GM21423 (cell line): Measurements from ENCODE around the gene SIK2.

Source experiments
- ATAC-seq: cut with Tn5 transposase; IDR thresholded peaks from one replicate; pipeline ENCODE4 v1.9.1; 2021; ENCODE audit warnings: mild to moderate bottlenecking, moderate library complexity; ENCODE audit not compliant: unreplicated experiment

Gene SIK2

DNA sequence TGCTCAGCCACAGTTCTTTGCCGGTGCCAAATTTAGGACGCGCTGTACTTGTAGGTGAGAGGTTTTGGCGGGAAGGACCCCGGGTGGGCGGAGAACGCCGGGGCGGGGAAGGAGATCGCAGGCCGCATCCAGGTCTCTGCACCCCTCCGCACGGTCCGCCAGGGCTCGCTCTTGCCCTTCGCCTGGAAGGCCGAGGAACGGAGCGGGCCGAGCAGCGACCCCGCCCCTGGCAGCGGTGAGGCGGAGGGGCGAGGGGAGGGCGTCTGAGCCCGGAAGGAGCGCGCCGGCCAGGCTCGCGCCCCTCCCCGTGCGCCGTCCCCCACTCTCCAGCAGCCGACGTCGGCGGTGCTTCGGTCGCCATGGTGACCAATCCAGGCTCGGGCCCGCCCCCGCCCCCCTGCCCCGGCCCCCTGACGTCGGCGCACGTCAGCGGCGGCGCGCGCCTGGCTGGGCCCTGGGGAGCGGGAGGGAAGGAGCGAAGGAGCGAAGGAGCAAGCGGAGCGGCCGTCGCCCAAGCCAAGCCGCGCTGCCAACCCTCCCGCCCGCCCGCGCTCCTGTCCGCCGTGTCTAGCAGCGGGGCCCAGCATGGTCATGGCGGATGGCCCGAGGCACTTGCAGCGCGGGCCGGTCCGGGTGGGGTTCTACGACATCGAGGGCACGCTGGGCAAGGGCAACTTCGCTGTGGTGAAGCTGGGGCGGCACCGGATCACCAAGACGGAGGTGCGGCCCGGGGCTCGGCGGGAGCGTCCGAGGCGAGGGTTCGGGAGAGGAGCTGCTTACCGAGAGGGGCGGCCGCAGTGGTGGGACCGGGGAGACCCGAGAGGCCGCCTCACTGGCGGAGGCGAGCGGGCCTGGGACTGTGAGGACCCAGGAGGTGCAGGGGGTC is at the start of gene SIK2:
Gene SIK2 (plus strand): TSS at position 471 of the 886 bp plus-strand sequence. CDS start 115 bp downstream, at position 586.
- ATAC-seq: peak; percentile 91

DNA sequence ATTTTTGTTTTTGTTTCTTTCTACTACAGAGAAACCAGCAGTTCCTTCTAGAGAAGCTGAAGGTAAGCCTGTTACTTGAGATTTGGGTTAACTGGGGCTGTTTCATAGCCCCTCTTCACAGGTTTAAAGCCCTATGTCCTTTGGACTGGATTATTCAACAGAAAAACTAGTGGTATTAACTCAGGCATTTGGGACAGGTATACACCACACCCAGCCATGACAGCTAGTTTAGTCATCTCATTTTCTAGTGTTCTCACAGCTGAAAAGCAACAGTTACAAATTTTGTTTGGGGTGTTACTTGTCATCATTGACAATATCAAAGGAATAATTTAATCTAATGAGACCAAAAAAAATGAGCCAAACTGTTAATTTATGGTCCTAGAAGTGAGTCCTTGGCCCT is 47.7 kb upstream of the SIK2 start:
- no peak for ATAC-seq

DNA sequence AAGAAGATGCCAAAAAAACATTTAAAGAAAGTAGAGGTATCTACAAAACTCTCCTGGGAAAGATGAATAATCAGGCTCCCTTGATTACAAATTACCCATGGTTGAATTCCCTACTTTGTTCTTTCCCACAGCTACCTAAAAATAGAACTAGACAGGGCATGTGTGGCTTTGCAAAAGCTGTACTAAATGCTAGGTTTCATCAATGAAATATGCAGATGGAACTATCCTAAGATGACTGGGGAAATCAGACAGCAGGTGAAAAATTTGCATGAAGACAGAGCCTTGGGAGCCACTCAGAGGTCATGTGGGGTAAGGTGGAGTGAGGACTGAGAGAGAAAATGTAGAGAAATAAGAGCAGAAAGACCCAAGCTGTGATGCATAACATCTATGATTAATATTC is 47.0 kb upstream of the SIK2 start:
- no peak for ATAC-seq

DNA sequence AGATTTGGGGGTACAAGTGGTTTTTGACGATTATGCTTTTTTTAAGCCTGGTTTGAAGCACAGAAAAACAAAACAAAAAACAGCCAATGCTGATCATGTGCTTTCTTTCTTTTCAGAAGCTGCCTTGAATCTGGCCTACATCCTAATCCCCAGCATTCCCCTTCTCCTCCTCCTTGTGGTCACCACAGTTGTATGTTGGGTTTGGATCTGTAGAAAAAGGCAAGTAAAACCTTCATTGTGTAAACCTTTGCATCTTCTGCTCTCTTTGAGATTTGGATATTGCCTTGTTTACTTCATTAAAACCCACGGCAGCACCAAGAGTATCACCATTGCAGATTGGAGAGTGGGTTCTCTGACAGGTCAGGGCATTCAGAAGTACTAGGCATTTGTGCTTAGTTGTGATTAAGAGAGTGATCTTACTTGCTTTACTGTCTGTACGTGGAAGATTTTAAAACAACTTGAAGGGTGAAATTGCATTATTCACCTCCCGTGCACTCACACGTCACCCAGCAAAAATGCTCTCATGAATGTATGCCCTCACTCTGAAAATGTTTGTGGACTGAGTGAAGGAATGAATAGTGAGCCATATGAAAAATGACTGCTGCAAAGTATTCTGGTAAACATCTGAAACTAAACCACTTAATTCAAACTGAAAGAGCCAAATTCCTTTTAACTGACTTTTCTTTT is 44.7 kb upstream of the SIK2 start:
- no peak for ATAC-seq

DNA sequence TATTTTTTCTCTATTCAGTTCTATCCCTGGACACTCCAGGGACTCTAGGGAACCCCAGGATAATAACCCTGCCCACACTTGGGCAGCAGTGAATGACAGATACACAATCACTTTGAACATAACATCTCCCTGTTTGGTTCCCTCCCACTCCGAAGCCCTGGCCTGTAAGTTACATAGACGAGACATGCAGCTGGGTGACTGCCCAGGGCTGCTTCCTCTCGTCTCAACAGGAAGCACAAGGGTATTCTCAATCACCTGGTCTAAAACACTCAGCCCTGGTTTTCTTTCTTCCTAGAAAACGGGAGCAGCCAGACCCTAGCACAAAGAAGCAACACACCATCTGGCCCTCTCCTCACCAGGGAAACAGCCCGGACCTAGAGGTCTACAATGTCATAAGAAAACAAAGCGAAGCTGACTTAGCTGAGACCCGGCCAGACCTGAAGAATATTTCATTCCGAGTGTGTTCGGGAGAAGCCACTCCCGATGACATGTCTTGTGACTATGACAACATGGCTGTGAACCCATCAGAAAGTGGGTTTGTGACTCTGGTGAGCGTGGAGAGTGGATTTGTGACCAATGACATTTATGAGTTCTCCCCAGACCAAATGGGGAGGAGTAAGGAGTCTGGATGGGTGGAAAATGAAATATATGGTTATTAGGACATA is 42.3 kb upstream of the SIK2 start:
- ATAC-seq: no peak

DNA sequence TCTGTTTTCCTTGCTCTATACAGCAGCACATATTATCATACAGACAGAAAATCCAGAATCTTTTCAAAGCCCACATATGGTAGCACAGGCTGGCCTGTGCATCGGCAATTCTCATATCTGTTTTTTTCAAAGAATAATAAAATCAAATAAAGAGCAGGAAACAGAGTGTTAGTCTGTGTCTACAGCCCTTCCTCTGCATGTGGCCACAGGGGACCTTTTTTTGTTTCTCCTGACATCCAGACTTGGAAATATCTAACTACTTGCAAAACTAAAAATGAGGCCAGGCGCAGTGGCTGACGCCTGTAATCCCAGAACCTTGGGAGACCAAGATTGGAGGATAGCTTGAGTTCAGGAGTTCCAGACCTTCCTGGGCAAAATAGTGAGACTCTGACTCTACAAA is 41.4 kb upstream of the SIK2 start:
- ATAC-seq: no peak

DNA sequence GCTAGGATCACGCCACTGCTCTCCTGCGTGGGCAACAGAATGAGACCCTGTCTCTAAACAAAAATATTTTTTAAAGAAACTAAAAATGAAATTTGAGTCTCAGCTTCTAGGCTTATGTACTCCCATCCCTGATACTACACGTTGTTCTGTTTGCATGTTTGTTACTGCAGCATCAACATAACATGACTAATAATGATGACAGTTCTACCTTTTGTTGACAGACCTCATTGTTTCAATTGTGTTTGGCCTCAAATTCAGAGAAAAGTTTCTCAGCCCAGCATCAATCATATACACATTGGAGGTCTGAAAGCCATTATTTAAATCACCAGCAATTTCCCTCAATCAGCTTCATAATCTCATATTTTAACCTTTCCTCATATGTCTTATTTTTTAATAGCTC is 40.9 kb upstream of the SIK2 start:
- no peak for ATAC-seq

DNA sequence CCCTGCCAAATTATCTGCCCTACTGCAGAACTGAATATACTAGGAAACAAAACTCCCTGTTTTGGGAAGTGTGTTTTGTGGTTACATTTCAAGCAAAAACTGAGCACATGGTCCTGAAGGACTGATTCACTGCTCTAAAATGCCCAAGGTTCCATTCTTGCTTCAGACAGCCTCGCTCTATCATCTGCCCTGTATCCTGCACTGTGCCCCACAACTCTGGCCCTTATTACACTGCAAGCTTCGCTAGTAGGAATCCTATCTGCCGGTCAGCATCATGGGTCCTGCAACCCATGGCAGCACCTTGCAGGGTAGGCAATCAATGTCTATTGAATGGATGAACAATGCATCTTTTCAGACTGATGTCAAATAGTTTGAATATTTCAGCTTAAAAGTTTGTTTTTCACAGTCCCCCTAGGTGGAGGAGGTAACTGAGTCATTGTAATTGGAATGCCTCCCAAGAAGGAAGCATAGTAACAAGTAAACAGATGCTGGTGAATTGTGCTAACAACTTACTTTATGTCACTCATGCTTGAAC is 40.4 kb upstream of the SIK2 start:
- no peak for ATAC-seq

DNA sequence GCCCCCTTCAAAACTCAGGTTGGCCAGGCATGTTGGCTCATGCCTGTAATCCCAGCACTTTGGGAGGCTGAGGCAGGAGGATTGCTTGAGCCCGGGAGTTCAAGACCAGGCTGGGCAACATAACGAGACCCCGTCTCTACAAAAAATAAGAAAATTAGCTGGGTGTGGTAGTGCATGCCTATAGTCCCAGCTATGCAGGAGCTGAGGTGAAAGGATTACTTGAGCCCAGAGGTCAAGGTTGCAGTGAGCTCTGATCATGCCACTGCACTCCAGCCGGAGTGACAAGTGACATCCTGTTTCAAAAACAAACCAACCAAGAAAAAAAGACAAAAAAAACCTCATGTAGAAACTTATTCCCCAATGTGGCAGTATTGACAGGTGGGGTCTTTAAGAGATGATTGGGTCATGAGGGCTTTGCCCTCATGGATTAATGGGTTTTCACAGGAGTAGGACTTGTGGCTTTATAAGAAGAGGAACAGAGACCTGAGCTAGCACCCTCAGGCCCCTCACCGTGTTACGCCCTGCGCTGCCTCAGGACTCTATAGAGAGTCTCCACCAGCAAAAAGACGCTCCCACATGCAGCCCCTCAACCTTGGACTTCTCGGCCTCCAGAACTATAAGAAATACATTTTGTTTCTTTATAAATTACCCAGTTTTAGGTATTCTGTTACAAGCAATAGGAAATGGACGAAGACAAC is 39.4 kb upstream of the SIK2 start:
- no peak for ATAC-seq

DNA sequence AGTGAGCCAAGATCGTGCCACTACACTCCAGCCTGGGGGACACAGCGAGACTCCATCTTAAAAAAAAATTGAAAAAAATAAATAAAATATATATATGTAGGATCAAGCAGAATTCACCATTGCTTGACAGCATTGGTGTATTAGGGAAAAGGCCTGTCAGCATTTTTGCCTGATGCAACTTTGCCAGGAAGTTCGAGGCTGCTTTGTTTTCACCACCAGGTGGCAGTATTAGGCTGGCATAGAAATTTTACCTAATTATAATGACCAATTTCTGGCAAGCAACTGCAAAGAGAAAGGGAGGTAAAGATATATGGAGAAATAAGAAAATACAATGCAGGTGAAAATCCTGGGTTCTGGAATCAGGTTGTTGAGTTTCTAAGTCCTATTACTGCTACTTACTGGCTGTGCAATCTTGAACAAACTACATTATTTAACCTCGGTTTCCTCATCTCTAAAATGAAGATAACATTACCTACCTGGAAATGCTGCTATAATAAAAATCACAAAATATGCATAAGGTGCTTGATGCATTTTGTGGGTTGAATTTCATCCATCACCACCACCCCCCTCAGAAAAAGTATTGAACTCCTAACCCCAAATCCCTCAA is 37.0 kb upstream of the SIK2 start:
- no peak for ATAC-seq

DNA sequence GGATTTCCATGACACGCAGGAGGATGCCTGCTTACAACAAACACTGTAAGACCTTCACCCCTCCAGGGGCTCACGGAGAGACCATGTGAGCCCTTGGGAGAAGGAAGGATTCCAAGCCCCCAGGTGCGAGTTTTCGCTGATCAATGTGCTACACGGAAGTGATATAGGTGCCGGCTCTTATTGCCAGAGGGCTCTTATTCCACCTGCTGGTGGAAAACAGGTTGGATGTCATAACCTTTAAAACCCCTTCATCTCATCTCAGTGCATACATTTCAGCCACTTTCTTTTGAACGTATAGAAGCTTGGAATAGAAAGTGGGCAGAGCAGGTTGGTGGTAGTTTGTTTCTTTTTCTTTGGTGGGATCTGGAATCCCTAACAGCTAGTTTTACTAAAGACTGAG is 35.9 kb upstream of the SIK2 start:
- ATAC-seq: no peak

DNA sequence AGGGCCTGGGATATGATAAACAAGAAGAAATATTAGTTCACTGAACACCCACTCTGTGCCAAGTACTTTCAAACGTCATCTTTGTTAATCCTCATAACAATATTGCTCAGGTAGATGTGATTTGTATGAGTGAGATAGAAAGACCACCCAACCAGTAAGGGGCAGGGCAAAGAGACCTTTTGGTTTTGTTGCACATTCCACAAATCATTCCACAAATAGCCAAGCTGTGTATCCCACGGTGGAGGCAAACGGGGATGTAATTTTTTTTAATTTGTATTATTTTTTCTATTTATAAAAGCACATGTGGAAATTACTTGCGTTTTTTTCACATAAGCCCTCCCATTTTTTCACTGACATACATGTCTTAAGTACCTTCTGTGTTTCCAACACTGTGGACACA is 32.8 kb upstream of the SIK2 start:
- no peak for ATAC-seq

DNA sequence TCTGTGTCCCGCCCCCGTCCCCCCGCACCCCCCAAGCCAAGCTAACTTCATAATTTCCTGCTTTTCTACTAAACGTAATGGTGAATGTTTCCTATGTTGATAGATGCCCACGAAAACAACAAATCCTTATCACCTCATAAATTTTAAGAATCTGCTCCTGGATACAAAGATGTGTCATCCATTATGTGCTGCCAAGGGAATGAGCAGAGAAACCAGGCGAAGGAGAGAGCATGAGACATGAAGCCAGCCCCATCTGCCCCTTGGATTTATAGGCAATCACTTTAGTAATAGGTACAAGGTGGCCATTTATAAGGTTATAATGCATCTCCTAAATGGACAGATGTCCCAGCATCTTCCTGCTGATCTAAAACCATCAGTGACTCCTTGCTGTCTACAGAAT is 31.5 kb upstream of the SIK2 start:
- no peak for ATAC-seq

DNA sequence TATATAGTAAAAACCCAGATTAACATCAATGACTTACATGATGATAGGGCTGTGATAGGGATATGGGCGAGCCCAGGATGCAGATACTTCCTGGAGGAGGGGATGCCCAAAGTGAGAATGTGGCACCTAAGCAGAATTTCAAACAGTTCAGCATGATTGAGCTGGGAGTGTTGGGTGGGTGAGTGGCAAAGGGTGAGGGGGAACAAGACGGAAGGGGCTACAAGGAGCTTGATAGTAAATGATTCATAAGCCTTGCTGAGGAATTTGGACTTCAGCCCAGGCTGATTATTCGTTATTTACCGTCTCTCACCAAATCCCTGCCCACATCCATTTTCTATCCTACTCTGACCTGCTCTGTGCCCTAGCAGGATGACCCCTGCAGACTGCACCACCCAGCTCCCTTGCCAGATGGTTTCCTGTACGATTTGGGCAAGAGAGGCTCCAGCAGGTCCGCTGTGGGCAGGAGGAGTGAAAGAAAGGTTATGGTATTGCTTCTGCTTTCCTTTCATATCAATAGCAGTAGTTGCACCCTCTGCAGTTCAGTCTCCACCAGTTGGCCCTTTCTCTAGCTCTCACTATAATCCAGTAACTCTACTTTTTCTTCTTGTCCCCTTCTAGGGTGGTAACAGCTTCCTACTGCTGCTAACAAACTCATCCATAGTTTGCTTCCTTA is 30.3 kb upstream of the SIK2 start:
- no peak for ATAC-seq

DNA sequence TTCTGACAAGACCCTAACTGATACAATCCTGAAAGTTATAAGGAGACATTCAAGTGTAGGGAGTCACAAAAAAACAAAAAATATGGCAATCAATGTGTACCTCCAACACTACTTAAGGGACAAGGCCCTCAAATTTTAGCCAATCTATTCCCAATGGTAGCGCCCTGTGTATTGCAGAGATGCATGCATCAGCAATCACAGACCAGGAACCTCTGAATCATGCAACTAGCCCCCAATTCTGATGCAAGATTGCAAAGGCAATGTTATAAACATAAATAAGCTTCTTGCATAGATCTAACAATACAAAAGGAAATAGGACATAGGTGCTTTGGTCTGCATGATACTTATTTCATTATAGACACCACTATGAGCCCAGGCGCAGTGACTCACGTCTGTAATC is 29.7 kb upstream of the SIK2 start:
- no peak for ATAC-seq

DNA sequence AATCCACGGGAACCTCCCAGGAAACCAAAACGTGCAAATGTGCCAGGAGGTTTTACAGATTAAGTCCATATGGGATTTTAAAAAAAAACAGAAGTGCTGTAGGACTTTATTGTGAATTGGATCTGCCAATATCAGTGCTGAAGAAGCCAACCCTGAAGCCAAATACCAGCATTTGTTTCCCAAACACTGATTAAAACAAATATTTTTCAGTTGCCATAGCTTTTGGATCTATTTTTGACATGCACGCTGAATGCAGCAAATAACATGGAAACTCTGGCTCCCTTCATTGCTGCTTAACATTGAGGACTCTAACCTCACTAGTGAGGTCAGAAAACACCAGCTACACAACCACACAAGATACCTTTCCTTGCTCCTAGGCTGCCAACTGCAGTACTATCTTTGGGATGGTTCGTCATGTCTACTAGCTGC is 28.4 kb upstream of the SIK2 start:
- ATAC-seq: no peak

DNA sequence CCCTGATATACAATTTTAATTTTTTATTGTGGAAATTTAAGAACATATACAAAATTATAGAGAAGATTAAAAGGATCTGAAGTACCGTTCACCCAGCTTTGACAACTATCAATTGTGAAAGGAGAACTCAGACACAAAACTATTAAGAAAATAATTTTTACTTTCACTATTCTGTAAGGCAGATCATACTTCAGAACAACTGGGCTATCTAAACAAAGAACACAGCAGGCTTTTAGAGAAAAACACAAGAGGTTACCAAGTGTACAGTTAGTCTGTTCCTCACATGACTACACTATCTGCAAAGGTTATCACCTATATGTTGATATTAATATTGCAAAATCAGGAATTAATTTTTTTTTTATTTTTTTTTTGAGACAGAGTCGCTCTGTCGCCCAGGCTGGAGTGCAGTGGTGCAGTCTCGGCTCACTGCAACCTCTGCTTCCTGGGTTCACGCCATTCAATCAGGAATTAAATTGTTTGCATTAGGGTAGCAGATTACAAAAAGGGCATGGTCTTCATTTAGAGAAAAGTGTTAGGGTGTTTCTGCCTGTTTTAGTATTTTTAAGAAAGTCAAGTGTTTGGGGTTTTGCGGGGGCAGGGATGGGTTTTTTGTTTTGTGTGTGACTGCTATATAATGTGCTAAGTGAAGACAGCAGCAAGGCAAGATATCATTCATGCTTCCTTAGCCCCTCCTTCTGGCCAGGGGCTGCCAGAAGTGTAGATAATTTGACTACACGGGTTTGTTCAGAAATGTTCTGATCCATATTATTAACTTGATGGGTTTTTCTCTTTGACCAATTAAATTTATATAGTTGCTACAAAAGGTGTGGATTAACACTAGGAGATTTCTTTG is 27.6 kb upstream of the SIK2 start:
- ATAC-seq: no peak

DNA sequence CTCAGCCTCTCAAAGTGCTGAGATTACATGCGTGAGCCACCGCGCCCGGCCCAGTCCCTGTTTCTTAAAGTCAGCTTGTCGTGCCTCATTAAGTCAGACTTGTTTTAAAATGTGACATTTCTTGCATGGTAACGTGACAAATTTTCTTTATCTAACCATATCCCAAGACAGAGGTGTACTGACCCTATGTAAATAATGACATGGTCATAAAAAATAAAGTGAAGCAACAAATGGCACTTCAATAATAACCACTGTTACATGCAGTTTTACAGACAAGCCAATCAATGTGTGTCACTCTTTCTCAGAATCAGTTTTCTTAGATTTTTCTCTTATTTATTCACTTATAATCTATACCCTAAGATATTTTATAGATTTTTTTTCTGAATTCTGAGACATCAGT is 26.5 kb upstream of the SIK2 start:
- no peak for ATAC-seq

DNA sequence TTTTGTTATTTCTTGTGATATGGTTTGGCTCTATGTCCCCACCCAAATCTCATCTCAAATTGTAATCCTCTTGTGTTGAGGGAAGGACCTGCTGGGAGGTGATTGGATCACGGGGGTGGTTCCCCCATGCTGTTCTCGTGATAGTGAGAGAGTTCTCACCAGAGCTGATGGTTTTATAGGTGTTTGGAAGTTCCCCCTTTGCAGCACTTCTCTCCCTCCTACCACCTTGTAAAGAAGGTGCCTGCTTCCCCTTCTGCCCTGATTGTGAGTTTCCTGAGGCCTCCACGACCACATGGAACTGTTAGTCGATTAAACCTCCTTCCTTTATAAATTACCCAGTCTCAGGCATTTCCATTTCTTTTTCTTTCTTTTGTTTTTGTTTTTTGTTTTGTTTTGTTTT is 24.4 kb upstream of the SIK2 start:
- no peak for ATAC-seq
